Lower lobe of right lung (tissue), 2 donors: ENCODE results near the gene C10orf88. TPM values are rescaled to one million over a fixed set of nuclear protein-coding genes. Genes with fewer than 3 reads are reported as not detected.
"Not testable (repeated sequence)": the region's sequence is repeated elsewhere in the genome, so short reads cannot be mapped to it uniquely, and the experiment has no call there.

Experiments used
- ATAC-seq, 2 donors: fragments of 200-7000 bp; cut with Tn5 transposase; one replicate each; pipeline ENCODE4 v1.9.1; 2020 to 2022; ENCODE audit warnings: mild to moderate bottlenecking in 2 of 2, moderate library complexity in 2 of 2
- DNase-seq: peaks from one replicate; pipeline ENCODE4 v3.0.0-alpha.2; 2020
- H3K27ac ChIP-seq: fragments of 200-600 bp; one replicate; pipeline ENCODE4 v1.8.0; 2022
- H3K27me3 ChIP-seq: fragments of 200-600 bp; one replicate; pipeline ENCODE4 v1.8.0; 2022; ENCODE audit warnings: low read depth
- H3K36me3 ChIP-seq: fragments of 200-600 bp; one replicate; pipeline ENCODE4 v1.8.0; 2022; ENCODE audit warnings: mild to moderate bottlenecking
- H3K4me1 ChIP-seq: fragments of 200-600 bp; one replicate; pipeline ENCODE4 v1.8.0; 2022
- H3K4me3 ChIP-seq: fragments of 200-600 bp; one replicate; pipeline ENCODE4 v1.8.0; 2022; ENCODE audit warnings: mild to moderate bottlenecking
- H3K9me3 ChIP-seq: fragments of 200-600 bp; one replicate; pipeline ENCODE4 v1.8.0; 2022
- CTCF ChIP-seq: fragments of 200-600 bp; IDR thresholded peaks from one replicate; pipeline ENCODE4 v1.8.0; 2022; ENCODE audit warnings: antibody characterized with exemption, mild to moderate bottlenecking
- intact Hi-C: fragments of 100-400 bp; cut with DNase I; formaldehyde crosslinking; loops from one replicate; pipeline ENCODE4 v1.11.0; 2022
- total RNA-seq: library from RNA; stranded (reverse); fragmentation: NEBNext Ultra II Directional; extraction: Animal tissue kit (Norgen Biotek cat#: 25700); gene quantifications from one replicate; pipeline ENCODE4 v1.2.1, GENCODE V29; 2021
- donor health status: DM: no; HTN: yes; CAD: no; lungs with severe emphysema.

C10orf88 gene
- total RNA-seq, 1 donor from 2014 or later: 7.0 TPM

- DNase-seq: no peak
- intact Hi-C loops: no loop called here
Measured at GRCh38 chr10:122910310-122910709, 43.7 kb downstream of the C10orf88 start, which contains the start of gene FAM24A. FAM24A (plus strand) TSS chr10:122910610; CDS start chr10:122911635, 1,025 bp downstream.

GRCh38 chr10:122903861-122904260 is 50.2 kb downstream of the C10orf88 start:
- DNase-seq, H3K4me1 ChIP-seq, H3K27ac ChIP-seq, ATAC-seq, H3K4me3 ChIP-seq, H3K9me3 ChIP-seq, H3K36me3 ChIP-seq, H3K27me3 ChIP-seq, intact Hi-C loops: not testable (repeated sequence)

More at GRCh38 chr10:122910310-122910709, 43.7 kb downstream of the C10orf88 start, which contains the start of gene FAM24A:
- H3K27ac ChIP-seq: no peak within 1 kb of the TSS
- no peak for TF ChIP-seq CTCF
- H3K4me3 ChIP-seq: no peak within 1 kb of the TSS
- H3K27me3 ChIP-seq: no peaks in the 10 kb centered on the region
- no peak for ATAC-seq
- no peaks in the 10 kb centered on the region for H3K4me1 ChIP-seq
- no peaks in the 10 kb centered on the region for H3K9me3 ChIP-seq
- H3K36me3 ChIP-seq: no peaks in the 10 kb centered on the region

- H3K27me3 ChIP-seq: no peaks in the 10 kb centered on the region
- no peak for DNase-seq
- H3K4me3 ChIP-seq: no peak overlapping the region
- H3K4me1 ChIP-seq: no peaks in the 10 kb centered on the region
- no peak for ATAC-seq
- intact Hi-C loops: no loop called here
- H3K27ac ChIP-seq: no peak overlapping the region
- H3K36me3 ChIP-seq: no peaks in the 10 kb centered on the region
- no peaks in the 10 kb centered on the region for H3K9me3 ChIP-seq
- TF ChIP-seq CTCF: no peak
Measured at GRCh38 chr10:122894261-122894944, 59.6 kb downstream of the C10orf88 start.

- no peak for TF ChIP-seq CTCF
- intact Hi-C loops: no loop called here
- Histone ChIP-seq H3K27ac (no peak overlapping the region), H3K27me3 (no peaks in the 10 kb centered on the region), H3K4me3 (no peak overlapping the region), H3K4me1 (peaks cover 5% of the 10 kb centered on the region), H3K9me3 (no peaks in the 10 kb centered on the region), H3K36me3 (no peaks in the 10 kb centered on the region)
- DNase-seq: no peak
- ATAC-seq: no peak
Measured at GRCh38 chr10:122884166-122884565, 69.9 kb downstream of the C10orf88 start.

- intact Hi-C loops: no loop called here
- H3K4me3 ChIP-seq: no peak overlapping the region
- peaks cover 5% of the 10 kb centered on the region for H3K4me1 ChIP-seq
- DNase-seq: no peak
- no peaks in the 10 kb centered on the region for H3K36me3 ChIP-seq
- TF ChIP-seq CTCF: no peak
- ATAC-seq: no peak
- H3K9me3 ChIP-seq: no peaks in the 10 kb centered on the region
- H3K27ac ChIP-seq: no peak overlapping the region
- H3K27me3 ChIP-seq: no peaks in the 10 kb centered on the region
Measured at GRCh38 chr10:122882766-122883165, 71.3 kb downstream of the C10orf88 start.

Other genes with a start within 250 kb of the C10orf88 start
- 0.56 TPM for gene CUZD1, start 108.4 kb downstream of the C10orf88 start, total RNA-seq
- gene FAM24B, start 74.6 kb downstream of the C10orf88 start, total RNA-seq: 3.8 TPM
- not detected for gene FAM24A, start 43.6 kb downstream of the C10orf88 start, total RNA-seq
- gene PSTK, start 26.2 kb upstream of the C10orf88 start, total RNA-seq: 2.8 TPM
- gene IKZF5, start 54.6 kb upstream of the C10orf88 start, total RNA-seq: 20.1 TPM
- 24.0 TPM for gene ACADSB, start 54.8 kb upstream of the C10orf88 start, total RNA-seq
- gene HMX3, start 181.7 kb upstream of the C10orf88 start, total RNA-seq: not detected
- not detected for gene HMX2, start 193.9 kb upstream of the C10orf88 start, total RNA-seq
- 67.3 TPM for gene BUB3, start 200.2 kb upstream of the C10orf88 start, total RNA-seq